ENCODE measurements around the gene TXNDC11. TPM values are rescaled to one million over a fixed set of nuclear protein-coding genes. Genes with fewer than 3 reads are reported as not detected.

TXNDC11 gene
- total and polyA plus RNA-seq, 10 of the 15 experiments (the other 5 are each of a cell fraction or from before 2014, with no cell fraction given): 1.7 to 86.7 (median 54.4) TPM

DNA sequence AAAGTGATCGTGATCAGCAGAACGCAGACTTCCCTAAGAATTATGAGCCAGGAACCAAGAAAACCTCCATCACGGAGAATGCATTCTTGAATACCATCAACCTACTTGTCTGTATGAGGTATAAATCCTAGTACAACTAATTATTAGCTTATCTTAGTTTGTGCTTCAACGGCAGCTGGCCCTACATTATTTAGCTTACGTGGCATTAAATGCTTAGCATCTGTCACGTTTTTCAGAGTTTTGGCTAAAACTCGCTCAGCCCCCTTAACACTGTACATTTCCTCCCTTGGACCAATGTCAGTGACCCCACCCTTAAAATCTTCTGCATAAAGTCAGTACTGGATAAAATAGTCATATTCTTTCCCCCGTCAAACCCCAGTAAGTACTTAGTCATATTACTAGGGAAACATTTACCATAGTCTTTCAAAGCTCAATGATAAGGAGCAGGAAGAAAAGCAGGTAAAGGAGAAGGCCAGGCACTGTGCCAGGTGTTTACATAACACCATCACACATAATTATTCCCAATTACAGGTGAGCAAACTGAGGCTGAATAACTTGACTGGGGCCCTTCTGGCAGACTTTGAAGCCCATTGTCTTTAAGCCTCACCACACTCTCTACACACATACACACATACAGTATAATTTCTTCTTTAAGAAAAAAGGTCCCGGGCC is 16.6 kb upstream of the TXNDC11 start:
- Histone ChIP-seq H3K4me1 (ENCODE audit: control insufficient read depth, insufficient read depth, low read length) (no peaks in the 10 kb centered on the region), H3K9ac (ENCODE audit: control insufficient read depth, insufficient read depth, low read length) (no peak overlapping the region), H3K4me3 (no peak overlapping the region), H2AFZ (ENCODE audit: control insufficient read depth, low read depth, low read length) (no peak overlapping the region), H3K27ac (ENCODE audit: control insufficient read depth, insufficient read depth) (no peak overlapping the region), H3K36me3 (ENCODE audit: control insufficient read depth in 2 of 2, insufficient read depth in 2 of 2, low read length in 1 of 2) (peaks cover 12 to 52% of the 10 kb centered on the region in 2 experiments), H3K9me3 (replicated peaks; ENCODE audit: control insufficient read depth, insufficient read depth, low read length) (no peaks in the 10 kb centered on the region), H4K20me1 (ENCODE audit: control insufficient read depth, insufficient read depth) (no peaks in the 10 kb centered on the region), H3K4me2 (ENCODE audit: control insufficient read depth, insufficient read depth) (no peak overlapping the region), H3K27me3 (replicated peaks in 1 of 2; ENCODE audit: control insufficient read depth in 2 of 2, insufficient read depth in 2 of 2, low read length in 1 of 2) (no peaks in the 10 kb centered on the region), H3K79me2 (ENCODE audit: control insufficient read depth, insufficient read depth, low read length) (no peaks in the 10 kb centered on the region)
- POLR2A ChIA-PET: interaction anchor here (0.5 to 1.7 kb wide), 3 partner anchors 13 to 95 kb away, joined by 3 to 7 read pairs (median 6); partner anchors contain the start of gene TXNDC11
- SMC1A ChIA-PET (ENCODE audit: uncharacterized antibody, unreplicated experiment): interaction anchor here (0.6 to 2.1 kb wide), 7 partner anchors 10 to 204 kb away, joined by 3 to 11 read pairs (median 4); no protein-coding TSS in a partner anchor
- DNase-seq (ENCODE audit: low read depth, low spot score) (no peak), ATAC-seq (no peak), FAIRE-seq (no peak)
- in situ Hi-C loops (cut with MboI) (no loop called here), intact Hi-C loops (cut with micrococcal nuclease; ENCODE audit: unreplicated experiment) (no loop called here)
- CTCF ChIA-PET: interaction anchor here (0.8 to 1.2 kb wide), 2 partner anchors 44 to 353 kb away, joined by 3 to 4 read pairs; no protein-coding TSS in a partner anchor
- WGBS (ENCODE audit: insufficient coverage, insufficient replicate concordance, low lambda C conversion rate, missing lambda C conversion rate): 98% methylated on average over 9 of the region's 9 CpGs
- TSS peak; percentile 23 for BruUV-seq (replicated peaks)
- RAD21 ChIA-PET (ENCODE audit: unreplicated experiment): interaction anchor here (1.0 kb wide), 1 partner anchor 38 kb away, joined by 4 read pairs; the partner anchor contains the start of gene ZC3H7A
- TF ChIP-seq, protein P1, sequence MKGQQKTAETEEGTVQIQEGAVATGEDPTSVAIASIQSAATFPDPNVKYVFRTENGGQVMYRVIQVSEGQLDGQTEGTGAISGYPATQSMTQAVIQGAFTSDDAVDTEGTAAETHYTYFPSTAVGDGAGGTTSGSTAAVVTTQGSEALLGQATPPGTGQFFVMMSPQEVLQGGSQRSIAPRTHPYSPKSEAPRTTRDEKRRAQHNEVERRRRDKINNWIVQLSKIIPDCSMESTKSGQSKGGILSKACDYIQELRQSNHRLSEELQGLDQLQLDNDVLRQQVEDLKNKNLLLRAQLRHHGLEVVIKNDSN (IDR thresholded peaks at IDR 0.05; ENCODE audit: borderline replicate concordance, extremely low read length, insufficient read depth, low read depth, low read length): no peak
- TF ChIP-seq WRNIP1 (IDR thresholded peaks at IDR 0.05; ENCODE audit: borderline replicate concordance, low read depth, low read length) (no peak), TCF12 (IDR thresholded peaks at IDR 0.05; ENCODE audit: low read depth, low read length) (no peak), SIX5 (IDR thresholded peaks at IDR 0.05; ENCODE audit: low read depth, low read length, severe bottlenecking) (no peak), CBFB (IDR thresholded peaks at IDR 0.05; ENCODE audit: low read depth) (no peak), RCOR1 (conservative IDR thresholded peaks at IDR 0.05; ENCODE audit: low read depth, low read length) (no peak), TCF3 (IDR thresholded peaks at IDR 0.05; ENCODE audit: borderline replicate concordance, insufficient read depth, low read depth, low read length) (no peak), ATF7 (IDR thresholded peaks at IDR 0.05; ENCODE audit: low read depth) (no peak), ZNF274 (IDR thresholded peaks at IDR 0.05; ENCODE audit: insufficient read depth, insufficient read length) (no peak), SP1 (IDR thresholded peaks at IDR 0.05; ENCODE audit: low read depth, low read length) (no peak), SREBF1 (IDR thresholded peaks at IDR 0.05; ENCODE audit: low read length) (no peak), MEF2B (IDR thresholded peaks at IDR 0.05; ENCODE audit: partially characterized antibody, poor library complexity, severe bottlenecking) (no peak)
- TF ChIP-seq, protein P2, sequence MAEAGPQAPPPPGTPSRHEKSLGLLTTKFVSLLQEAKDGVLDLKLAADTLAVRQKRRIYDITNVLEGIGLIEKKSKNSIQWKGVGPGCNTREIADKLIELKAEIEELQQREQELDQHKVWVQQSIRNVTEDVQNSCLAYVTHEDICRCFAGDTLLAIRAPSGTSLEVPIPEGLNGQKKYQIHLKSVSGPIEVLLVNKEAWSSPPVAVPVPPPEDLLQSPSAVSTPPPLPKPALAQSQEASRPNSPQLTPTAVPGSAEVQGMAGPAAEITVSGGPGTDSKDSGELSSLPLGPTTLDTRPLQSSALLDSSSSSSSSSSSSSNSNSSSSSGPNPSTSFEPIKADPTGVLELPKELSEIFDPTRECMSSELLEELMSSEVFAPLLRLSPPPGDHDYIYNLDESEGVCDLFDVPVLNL (IDR thresholded peaks at IDR 0.05; ENCODE audit: low read depth, low read length): no peak
- TF ChIP-seq, protein P3, sequence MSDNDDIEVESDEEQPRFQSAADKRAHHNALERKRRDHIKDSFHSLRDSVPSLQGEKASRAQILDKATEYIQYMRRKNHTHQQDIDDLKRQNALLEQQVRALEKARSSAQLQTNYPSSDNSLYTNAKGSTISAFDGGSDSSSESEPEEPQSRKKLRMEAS (IDR thresholded peaks at IDR 0.05; ENCODE audit: low read depth, low read length): no peak
- TF ChIP-seq, protein P4, sequence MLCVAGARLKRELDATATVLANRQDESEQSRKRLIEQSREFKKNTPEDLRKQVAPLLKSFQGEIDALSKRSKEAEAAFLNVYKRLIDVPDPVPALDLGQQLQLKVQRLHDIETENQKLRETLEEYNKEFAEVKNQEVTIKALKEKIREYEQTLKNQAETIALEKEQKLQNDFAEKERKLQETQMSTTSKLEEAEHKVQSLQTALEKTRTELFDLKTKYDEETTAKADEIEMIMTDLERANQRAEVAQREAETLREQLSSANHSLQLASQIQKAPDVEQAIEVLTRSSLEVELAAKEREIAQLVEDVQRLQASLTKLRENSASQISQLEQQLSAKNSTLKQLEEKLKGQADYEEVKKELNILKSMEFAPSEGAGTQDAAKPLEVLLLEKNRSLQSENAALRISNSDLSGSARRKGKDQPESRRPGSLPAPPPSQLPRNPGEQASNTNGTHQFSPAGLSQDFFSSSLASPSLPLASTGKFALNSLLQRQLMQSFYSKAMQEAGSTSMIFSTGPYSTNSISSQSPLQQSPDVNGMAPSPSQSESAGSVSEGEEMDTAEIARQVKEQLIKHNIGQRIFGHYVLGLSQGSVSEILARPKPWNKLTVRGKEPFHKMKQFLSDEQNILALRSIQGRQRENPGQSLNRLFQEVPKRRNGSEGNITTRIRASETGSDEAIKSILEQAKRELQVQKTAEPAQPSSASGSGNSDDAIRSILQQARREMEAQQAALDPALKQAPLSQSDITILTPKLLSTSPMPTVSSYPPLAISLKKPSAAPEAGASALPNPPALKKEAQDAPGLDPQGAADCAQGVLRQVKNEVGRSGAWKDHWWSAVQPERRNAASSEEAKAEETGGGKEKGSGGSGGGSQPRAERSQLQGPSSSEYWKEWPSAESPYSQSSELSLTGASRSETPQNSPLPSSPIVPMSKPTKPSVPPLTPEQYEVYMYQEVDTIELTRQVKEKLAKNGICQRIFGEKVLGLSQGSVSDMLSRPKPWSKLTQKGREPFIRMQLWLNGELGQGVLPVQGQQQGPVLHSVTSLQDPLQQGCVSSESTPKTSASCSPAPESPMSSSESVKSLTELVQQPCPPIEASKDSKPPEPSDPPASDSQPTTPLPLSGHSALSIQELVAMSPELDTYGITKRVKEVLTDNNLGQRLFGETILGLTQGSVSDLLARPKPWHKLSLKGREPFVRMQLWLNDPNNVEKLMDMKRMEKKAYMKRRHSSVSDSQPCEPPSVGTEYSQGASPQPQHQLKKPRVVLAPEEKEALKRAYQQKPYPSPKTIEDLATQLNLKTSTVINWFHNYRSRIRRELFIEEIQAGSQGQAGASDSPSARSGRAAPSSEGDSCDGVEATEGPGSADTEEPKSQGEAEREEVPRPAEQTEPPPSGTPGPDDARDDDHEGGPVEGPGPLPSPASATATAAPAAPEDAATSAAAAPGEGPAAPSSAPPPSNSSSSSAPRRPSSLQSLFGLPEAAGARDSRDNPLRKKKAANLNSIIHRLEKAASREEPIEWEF (IDR thresholded peaks at IDR 0.05; ENCODE audit: insufficient replicate concordance, low read depth, low read length): no peak
